ENCODE results near the gene PXDN. TPM values are rescaled to one million over a fixed set of nuclear protein-coding genes. Genes with fewer than 3 reads are reported as not detected.

The PXDN gene
- total and polyA plus RNA-seq, 9 of the 15 experiments (the other 6 are each of a cell fraction or from before 2014, with no cell fraction given), result 0.49 TPM; not detected in 8

DNA sequence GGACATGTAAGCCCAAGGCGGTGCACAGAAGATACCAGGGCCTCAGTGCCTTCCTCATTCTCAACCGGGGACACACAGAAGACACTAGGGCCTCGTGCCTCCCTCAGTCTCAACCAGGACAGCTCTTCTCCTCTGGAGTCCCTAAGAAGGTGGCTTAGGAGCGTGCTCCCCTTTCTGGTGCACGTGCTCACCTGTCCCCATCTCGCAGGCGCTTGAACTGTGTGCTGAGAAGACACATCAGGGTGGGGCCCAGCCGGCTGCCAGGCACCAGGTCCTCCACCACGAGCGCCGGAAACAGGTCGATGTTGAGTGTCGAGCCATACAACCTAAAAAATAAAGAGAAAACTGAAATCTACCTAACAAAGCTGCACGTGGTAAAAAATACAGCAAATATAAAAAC, 99.9 kb downstream of the PXDN start:
- DNase-seq (ENCODE audit: extremely low read depth in 1 of 4, low spot score in 3 of 4), result no peak
- H3K4me1 ChIP-seq (replicated peaks in 1 of 2; ENCODE audit: control insufficient read depth in 2 of 2, insufficient read depth in 2 of 2, low read length in 2 of 2), result peaks cover 0 to 7% of the 10 kb centered on the region in 2 experiments; a peak in 1 of 5 replicates
- no peaks in the 10 kb centered on the region for H3K79me2 ChIP-seq (ENCODE audit: control insufficient read depth, insufficient read depth, low read length)
- no peaks in the 10 kb centered on the region for H4K20me1 ChIP-seq (replicated peaks; ENCODE audit: control insufficient read depth, insufficient read depth, low read length)
- H3K9me3 ChIP-seq (replicated peaks; ENCODE audit: control insufficient read depth, insufficient read depth, low read depth, low read length), result no peaks in the 10 kb centered on the region
- H3K27ac ChIP-seq (ENCODE audit: extremely low read depth, low read depth, low read length), result no peak overlapping the region
- H3K9me1 ChIP-seq (ENCODE audit: control insufficient read depth, insufficient read depth, low read length), result no peaks in the 10 kb centered on the region
- no peak overlapping the region for H2AFZ ChIP-seq (ENCODE audit: low read depth, low read length)
- POLR2A ChIA-PET, result interaction anchor here (0.6 kb wide), 1 partner anchor 128 kb away, joined by 3 read pairs; no protein-coding TSS in a partner anchor
- CTCF ChIA-PET (ENCODE audit: low intra/inter-chr PET ratio), result no interaction called here
- H3K9ac ChIP-seq (ENCODE audit: insufficient read depth in 1 of 2, low read depth in 2 of 2, low read length in 2 of 2), result no peak overlapping the region
- no TSS peak for BruUV-seq (replicated peaks)
- 3% methylated on average over 12 of the region's 14 CpGs for WGBS (ENCODE audit: insufficient coverage, low coverage, missing lambda C conversion rate)
- in situ Hi-C loops (cut with MboI) (no loop called here), intact Hi-C loops (cut with micrococcal nuclease) (no loop called here)
- H3K4me2 ChIP-seq (ENCODE audit: insufficient read depth, low read length), result no peak overlapping the region
- peaks cover 15 to 73% of the 10 kb centered on the region in 2 experiments for H3K27me3 ChIP-seq (ENCODE audit: control insufficient read depth in 2 of 2, insufficient read depth in 2 of 2, low read length in 2 of 2)
- H3K36me3 ChIP-seq (ENCODE audit: control insufficient read depth, insufficient read depth, low read length), result no peaks in the 10 kb centered on the region
- ATAC-seq, result no peak
- no peak overlapping the region for H3K4me3 ChIP-seq
- FAIRE-seq, result no peak
- TF ChIP-seq GABPB2 (CRISPR knock-in tag; conservative IDR thresholded peaks at IDR 0.05), result no peak
- TF ChIP-seq PTTG1 (tag; IDR thresholded peaks at IDR 0.05; ENCODE audit: low read depth), result no peak
- no peak for TF ChIP-seq ZC3H4 (CRISPR knock-in tag; IDR thresholded peaks at IDR 0.05; ENCODE audit: borderline replicate concordance)
- TF ChIP-seq, protein P1, sequence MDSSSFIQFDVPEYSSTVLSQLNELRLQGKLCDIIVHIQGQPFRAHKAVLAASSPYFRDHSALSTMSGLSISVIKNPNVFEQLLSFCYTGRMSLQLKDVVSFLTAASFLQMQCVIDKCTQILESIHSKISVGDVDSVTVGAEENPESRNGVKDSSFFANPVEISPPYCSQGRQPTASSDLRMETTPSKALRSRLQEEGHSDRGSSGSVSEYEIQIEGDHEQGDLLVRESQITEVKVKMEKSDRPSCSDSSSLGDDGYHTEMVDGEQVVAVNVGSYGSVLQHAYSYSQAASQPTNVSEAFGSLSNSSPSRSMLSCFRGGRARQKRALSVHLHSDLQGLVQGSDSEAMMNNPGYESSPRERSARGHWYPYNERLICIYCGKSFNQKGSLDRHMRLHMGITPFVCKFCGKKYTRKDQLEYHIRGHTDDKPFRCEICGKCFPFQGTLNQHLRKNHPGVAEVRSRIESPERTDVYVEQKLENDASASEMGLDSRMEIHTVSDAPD (CRISPR knock-in tag; IDR thresholded peaks at IDR 0.05), result no peak
- no peak for TF ChIP-seq SIN3B (IDR thresholded peaks at IDR 0.05; ENCODE audit: low read depth)
- TF ChIP-seq, protein P2, sequence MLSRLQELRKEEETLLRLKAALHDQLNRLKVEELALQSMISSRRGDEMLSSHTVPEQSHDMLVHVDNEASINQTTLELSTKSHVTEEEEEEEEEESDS (CRISPR knock-in tag; IDR thresholded peaks at IDR 0.05), result no peak
- TF ChIP-seq, protein P3, sequence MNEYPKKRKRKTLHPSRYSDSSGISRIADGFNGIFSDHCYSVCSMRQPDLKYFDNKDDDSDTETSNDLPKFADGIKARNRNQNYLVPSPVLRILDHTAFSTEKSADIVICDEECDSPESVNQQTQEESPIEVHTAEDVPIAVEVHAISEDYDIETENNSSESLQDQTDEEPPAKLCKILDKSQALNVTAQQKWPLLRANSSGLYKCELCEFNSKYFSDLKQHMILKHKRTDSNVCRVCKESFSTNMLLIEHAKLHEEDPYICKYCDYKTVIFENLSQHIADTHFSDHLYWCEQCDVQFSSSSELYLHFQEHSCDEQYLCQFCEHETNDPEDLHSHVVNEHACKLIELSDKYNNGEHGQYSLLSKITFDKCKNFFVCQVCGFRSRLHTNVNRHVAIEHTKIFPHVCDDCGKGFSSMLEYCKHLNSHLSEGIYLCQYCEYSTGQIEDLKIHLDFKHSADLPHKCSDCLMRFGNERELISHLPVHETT (CRISPR knock-in tag; conservative IDR thresholded peaks at IDR 0.05 in 1 of 2, IDR thresholded peaks at IDR 0.05 in 1 of 2), result no peak
- TF ChIP-seq, protein P4, sequence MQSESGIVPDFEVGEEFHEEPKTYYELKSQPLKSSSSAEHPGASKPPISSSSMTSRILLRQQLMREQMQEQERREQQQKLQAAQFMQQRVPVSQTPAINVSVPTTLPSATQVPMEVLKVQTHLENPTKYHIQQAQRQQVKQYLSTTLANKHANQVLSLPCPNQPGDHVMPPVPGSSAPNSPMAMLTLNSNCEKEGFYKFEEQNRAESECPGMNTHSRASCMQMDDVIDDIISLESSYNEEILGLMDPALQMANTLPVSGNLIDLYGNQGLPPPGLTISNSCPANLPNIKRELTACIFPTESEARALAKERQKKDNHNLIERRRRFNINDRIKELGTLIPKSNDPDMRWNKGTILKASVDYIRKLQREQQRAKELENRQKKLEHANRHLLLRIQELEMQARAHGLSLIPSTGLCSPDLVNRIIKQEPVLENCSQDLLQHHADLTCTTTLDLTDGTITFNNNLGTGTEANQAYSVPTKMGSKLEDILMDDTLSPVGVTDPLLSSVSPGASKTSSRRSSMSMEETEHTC (IDR thresholded peaks at IDR 0.05), result no peak
- TF ChIP-seq SRF (CRISPR knock-in tag; IDR thresholded peaks at IDR 0.05), result no peak
- TF ChIP-seq TSC22D4 (tag; IDR thresholded peaks at IDR 0.05), result no peak
- TF ChIP-seq NELFE (IDR thresholded peaks at IDR 0.05; ENCODE audit: insufficient read depth, insufficient read length), result no peak
- TF ChIP-seq MAFK (IDR thresholded peaks at IDR 0.05; ENCODE audit: low read length), result no peak
- TF ChIP-seq EP400 (IDR thresholded peaks at IDR 0.05), result no peak
- TF ChIP-seq, protein P5, sequence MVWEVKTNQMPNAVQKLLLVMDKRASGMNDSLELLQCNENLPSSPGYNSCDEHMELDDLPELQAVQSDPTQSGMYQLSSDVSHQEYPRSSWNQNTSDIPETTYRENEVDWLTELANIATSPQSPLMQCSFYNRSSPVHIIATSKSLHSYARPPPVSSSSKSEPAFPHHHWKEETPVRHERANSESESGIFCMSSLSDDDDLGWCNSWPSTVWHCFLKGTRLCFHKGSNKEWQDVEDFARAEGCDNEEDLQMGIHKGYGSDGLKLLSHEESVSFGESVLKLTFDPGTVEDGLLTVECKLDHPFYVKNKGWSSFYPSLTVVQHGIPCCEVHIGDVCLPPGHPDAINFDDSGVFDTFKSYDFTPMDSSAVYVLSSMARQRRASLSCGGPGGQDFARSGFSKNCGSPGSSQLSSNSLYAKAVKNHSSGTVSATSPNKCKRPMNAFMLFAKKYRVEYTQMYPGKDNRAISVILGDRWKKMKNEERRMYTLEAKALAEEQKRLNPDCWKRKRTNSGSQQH (CRISPR knock-in tag; IDR thresholded peaks at IDR 0.05), result no peak
- TF ChIP-seq, protein P6, sequence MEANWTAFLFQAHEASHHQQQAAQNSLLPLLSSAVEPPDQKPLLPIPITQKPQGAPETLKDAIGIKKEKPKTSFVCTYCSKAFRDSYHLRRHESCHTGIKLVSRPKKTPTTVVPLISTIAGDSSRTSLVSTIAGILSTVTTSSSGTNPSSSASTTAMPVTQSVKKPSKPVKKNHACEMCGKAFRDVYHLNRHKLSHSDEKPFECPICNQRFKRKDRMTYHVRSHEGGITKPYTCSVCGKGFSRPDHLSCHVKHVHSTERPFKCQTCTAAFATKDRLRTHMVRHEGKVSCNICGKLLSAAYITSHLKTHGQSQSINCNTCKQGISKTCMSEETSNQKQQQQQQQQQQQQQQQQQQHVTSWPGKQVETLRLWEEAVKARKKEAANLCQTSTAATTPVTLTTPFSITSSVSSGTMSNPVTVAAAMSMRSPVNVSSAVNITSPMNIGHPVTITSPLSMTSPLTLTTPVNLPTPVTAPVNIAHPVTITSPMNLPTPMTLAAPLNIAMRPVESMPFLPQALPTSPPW (CRISPR knock-in tag; IDR thresholded peaks at IDR 0.05), result no peak

All from K562 (cell line).